Measurements from ENCODE around the gene AUH. TPM values are rescaled to one million over a fixed set of nuclear protein-coding genes. Genes with fewer than 3 reads are reported as not detected.

The AUH gene
- total RNA-seq, 1 experiment from 2014 or later: 29.0 TPM

DNA sequence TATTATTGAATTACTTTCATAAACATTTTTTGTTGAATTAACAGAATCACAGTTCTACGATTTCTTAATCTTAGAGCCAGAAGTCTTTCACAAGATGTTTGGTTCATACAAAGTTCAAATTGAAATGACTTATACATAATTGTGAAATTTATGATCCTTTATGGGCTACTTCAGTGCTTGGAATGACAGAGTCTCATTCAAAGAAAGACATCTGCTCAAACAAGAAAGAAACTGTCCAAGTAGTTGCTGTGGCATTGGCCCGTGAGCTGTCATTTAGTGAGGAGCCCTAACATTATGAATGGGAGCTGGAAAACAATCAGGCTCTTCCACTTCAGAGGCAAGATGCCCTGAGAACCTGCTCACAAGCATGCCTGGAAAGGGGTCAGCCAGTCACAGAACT lies 63.4 kb downstream of the AUH start:
- H3K27me3 ChIP-seq (ENCODE audit: insufficient read depth, low read length): no peaks in the 10 kb centered on the region
- BruUV-seq (replicated peaks): no TSS peak
- ChIA-PET CTCF (no interaction called here), RAD21 (ENCODE audit: low non-redundant PET in 1 of 2, low total read pairs in 2 of 2, uncharacterized antibody in 2 of 2, unreplicated experiment in 2 of 2) (no interaction called here), POLR2A (no interaction called here)
- H3K4me3 ChIP-seq (replicated peaks in 1 of 2; ENCODE audit: low read depth in 1 of 2, low read length in 2 of 2): no peak overlapping the region
- peaks cover 18 to 33% of the 10 kb centered on the region in 2 experiments for H3K4me1 ChIP-seq (ENCODE audit: control insufficient read depth in 1 of 2, insufficient read depth in 2 of 2, low read length in 2 of 2)
- H3K9me3 ChIP-seq (ENCODE audit: control insufficient read depth in 1 of 2, insufficient read depth in 1 of 2, low read depth in 1 of 2, low read length in 2 of 2): no peaks in the 10 kb centered on the region
- ATAC-seq: no peak
- H3K79me2 ChIP-seq (ENCODE audit: insufficient read depth, low read length): 0 out of 2 replicates have a peak, but pooled peaks cover 4% of the 10 kb centered on the region
- no peak for DNase-seq (ENCODE audit: low read depth, low spot score)
- no peaks in the 10 kb centered on the region; a peak in 1 of 4 replicates for H3K36me3 ChIP-seq (ENCODE audit: control insufficient read depth in 1 of 2, insufficient read depth in 2 of 2, low read length in 2 of 2)
- no peak overlapping the region for H3K27ac ChIP-seq (ENCODE audit: low read depth, low read length)
- H3K4me2 ChIP-seq (ENCODE audit: low read length): no peak overlapping the region
- TF ChIP-seq, protein P1, sequence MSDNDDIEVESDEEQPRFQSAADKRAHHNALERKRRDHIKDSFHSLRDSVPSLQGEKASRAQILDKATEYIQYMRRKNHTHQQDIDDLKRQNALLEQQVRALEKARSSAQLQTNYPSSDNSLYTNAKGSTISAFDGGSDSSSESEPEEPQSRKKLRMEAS (IDR thresholded peaks at IDR 0.05): no peak
- H3K9ac ChIP-seq (ENCODE audit: low read length): no peak overlapping the region
- no peak overlapping the region for H2AFZ ChIP-seq (ENCODE audit: low read depth, low read length, poor library complexity, severe bottlenecking)
- no peaks in the 10 kb centered on the region for H4K20me1 ChIP-seq (ENCODE audit: insufficient read depth)
- H3K9me2 ChIP-seq (ENCODE audit: insufficient read depth): no peaks in the 10 kb centered on the region
- intact Hi-C loops (cut with micrococcal nuclease): no loop called here

- Histone ChIP-seq H3K4me2 (ENCODE audit: low read length) (no peak overlapping the region), H3K36me3 (ENCODE audit: control insufficient read depth in 1 of 2, insufficient read depth in 2 of 2, low read length in 2 of 2) (no peaks in the 10 kb centered on the region; a peak in 1 of 4 replicates), H2AFZ (ENCODE audit: low read depth, low read length, poor library complexity, severe bottlenecking) (no peak overlapping the region), H3K9ac (ENCODE audit: low read length) (no peak overlapping the region), H3K79me2 (ENCODE audit: insufficient read depth, low read length) (0 out of 2 replicates have a peak, but pooled peaks cover 4% of the 10 kb centered on the region), H3K4me1 (ENCODE audit: control insufficient read depth in 1 of 2, insufficient read depth in 2 of 2, low read length in 2 of 2) (peaks cover 18 to 23% of the 10 kb centered on the region in 2 experiments), H3K27me3 (ENCODE audit: insufficient read depth, low read length) (no peaks in the 10 kb centered on the region), H3K9me2 (ENCODE audit: insufficient read depth) (no peaks in the 10 kb centered on the region), H3K27ac (ENCODE audit: low read depth, low read length) (no peak overlapping the region), H3K4me3 (replicated peaks in 1 of 2; ENCODE audit: low read depth in 1 of 2, low read length in 2 of 2) (no peak overlapping the region), H3K9me3 (ENCODE audit: control insufficient read depth in 1 of 2, insufficient read depth in 1 of 2, low read depth in 1 of 2, low read length in 2 of 2) (no peaks in the 10 kb centered on the region), H4K20me1 (ENCODE audit: insufficient read depth) (no peaks in the 10 kb centered on the region)
- RAD21 ChIA-PET (ENCODE audit: low non-redundant PET in 1 of 2, low total read pairs in 2 of 2, uncharacterized antibody in 2 of 2, unreplicated experiment in 2 of 2): no interaction called here
- ATAC-seq: no peak
- BruUV-seq (replicated peaks): no TSS peak
- no peak for DNase-seq (ENCODE audit: low read depth, low spot score)
- POLR2A ChIA-PET: interaction anchor here (1.6 kb wide), 1 partner anchor 11 kb away, joined by 3 read pairs; no protein-coding TSS in a partner anchor
- CTCF ChIA-PET: no interaction called here
- intact Hi-C loops (cut with micrococcal nuclease): no loop called here
- TF ChIP-seq, protein P1 (IDR thresholded peaks at IDR 0.05): no peak
- TF ChIP-seq, protein P2, sequence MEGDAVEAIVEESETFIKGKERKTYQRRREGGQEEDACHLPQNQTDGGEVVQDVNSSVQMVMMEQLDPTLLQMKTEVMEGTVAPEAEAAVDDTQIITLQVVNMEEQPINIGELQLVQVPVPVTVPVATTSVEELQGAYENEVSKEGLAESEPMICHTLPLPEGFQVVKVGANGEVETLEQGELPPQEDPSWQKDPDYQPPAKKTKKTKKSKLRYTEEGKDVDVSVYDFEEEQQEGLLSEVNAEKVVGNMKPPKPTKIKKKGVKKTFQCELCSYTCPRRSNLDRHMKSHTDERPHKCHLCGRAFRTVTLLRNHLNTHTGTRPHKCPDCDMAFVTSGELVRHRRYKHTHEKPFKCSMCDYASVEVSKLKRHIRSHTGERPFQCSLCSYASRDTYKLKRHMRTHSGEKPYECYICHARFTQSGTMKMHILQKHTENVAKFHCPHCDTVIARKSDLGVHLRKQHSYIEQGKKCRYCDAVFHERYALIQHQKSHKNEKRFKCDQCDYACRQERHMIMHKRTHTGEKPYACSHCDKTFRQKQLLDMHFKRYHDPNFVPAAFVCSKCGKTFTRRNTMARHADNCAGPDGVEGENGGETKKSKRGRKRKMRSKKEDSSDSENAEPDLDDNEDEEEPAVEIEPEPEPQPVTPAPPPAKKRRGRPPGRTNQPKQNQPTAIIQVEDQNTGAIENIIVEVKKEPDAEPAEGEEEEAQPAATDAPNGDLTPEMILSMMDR (IDR thresholded peaks at IDR 0.05 in 2 of 3, conservative IDR thresholded peaks at IDR 0.05 in 1 of 3; ENCODE audit: borderline replicate concordance in 1 of 3, insufficient read depth in 1 of 3, low read depth in 2 of 3, low read length in 2 of 3): no peak
- TF ChIP-seq TCF7L2 (IDR thresholded peaks at IDR 0.05; ENCODE audit: borderline replicate concordance, extremely low read depth, insufficient read depth, insufficient read length): no peak
- no peak for TF ChIP-seq POLR2AphosphoS5 (IDR thresholded peaks at IDR 0.05; ENCODE audit: low read depth, low read length)
- TF ChIP-seq CEBPB (IDR thresholded peaks at IDR 0.05; ENCODE audit: low read depth): no peak
- no peak for TF ChIP-seq JUND (IDR thresholded peaks at IDR 0.05)
- TF ChIP-seq, protein P3, sequence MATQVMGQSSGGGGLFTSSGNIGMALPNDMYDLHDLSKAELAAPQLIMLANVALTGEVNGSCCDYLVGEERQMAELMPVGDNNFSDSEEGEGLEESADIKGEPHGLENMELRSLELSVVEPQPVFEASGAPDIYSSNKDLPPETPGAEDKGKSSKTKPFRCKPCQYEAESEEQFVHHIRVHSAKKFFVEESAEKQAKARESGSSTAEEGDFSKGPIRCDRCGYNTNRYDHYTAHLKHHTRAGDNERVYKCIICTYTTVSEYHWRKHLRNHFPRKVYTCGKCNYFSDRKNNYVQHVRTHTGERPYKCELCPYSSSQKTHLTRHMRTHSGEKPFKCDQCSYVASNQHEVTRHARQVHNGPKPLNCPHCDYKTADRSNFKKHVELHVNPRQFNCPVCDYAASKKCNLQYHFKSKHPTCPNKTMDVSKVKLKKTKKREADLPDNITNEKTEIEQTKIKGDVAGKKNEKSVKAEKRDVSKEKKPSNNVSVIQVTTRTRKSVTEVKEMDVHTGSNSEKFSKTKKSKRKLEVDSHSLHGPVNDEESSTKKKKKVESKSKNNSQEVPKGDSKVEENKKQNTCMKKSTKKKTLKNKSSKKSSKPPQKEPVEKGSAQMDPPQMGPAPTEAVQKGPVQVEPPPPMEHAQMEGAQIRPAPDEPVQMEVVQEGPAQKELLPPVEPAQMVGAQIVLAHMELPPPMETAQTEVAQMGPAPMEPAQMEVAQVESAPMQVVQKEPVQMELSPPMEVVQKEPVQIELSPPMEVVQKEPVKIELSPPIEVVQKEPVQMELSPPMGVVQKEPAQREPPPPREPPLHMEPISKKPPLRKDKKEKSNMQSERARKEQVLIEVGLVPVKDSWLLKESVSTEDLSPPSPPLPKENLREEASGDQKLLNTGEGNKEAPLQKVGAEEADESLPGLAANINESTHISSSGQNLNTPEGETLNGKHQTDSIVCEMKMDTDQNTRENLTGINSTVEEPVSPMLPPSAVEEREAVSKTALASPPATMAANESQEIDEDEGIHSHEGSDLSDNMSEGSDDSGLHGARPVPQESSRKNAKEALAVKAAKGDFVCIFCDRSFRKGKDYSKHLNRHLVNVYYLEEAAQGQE (IDR thresholded peaks at IDR 0.05; ENCODE audit: low read depth): no peak
- TF ChIP-seq ELF1 (IDR thresholded peaks at IDR 0.05; ENCODE audit: borderline replicate concordance, low read depth): no peak
- TF ChIP-seq, protein P4, sequence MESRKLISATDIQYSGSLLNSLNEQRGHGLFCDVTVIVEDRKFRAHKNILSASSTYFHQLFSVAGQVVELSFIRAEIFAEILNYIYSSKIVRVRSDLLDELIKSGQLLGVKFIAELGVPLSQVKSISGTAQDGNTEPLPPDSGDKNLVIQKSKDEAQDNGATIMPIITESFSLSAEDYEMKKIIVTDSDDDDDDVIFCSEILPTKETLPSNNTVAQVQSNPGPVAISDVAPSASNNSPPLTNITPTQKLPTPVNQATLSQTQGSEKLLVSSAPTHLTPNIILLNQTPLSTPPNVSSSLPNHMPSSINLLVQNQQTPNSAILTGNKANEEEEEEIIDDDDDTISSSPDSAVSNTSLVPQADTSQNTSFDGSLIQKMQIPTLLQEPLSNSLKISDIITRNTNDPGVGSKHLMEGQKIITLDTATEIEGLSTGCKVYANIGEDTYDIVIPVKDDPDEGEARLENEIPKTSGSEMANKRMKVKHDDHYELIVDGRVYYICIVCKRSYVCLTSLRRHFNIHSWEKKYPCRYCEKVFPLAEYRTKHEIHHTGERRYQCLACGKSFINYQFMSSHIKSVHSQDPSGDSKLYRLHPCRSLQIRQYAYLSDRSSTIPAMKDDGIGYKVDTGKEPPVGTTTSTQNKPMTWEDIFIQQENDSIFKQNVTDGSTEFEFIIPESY (IDR thresholded peaks at IDR 0.05; ENCODE audit: extremely low read depth, insufficient replicate concordance, low read length): no peak
- TF ChIP-seq EZH2phosphoT487 (IDR thresholded peaks at IDR 0.05; ENCODE audit: borderline replicate concordance): no peak
- TF ChIP-seq FOSL1 (IDR thresholded peaks at IDR 0.05; ENCODE audit: low read depth): no peak
These were observed 64.4 kb downstream of the AUH start for GRCh38 chr9:91297306-91297705.

Measured in HCT116 (cell line).